ENCODE measurements around the gene MS4A6A. TPM values are rescaled to one million over a fixed set of nuclear protein-coding genes. Genes with fewer than 3 reads are reported as not detected.

MS4A6A gene
- total RNA-seq, 1 donor from 2014 or later: not detected

DNA sequence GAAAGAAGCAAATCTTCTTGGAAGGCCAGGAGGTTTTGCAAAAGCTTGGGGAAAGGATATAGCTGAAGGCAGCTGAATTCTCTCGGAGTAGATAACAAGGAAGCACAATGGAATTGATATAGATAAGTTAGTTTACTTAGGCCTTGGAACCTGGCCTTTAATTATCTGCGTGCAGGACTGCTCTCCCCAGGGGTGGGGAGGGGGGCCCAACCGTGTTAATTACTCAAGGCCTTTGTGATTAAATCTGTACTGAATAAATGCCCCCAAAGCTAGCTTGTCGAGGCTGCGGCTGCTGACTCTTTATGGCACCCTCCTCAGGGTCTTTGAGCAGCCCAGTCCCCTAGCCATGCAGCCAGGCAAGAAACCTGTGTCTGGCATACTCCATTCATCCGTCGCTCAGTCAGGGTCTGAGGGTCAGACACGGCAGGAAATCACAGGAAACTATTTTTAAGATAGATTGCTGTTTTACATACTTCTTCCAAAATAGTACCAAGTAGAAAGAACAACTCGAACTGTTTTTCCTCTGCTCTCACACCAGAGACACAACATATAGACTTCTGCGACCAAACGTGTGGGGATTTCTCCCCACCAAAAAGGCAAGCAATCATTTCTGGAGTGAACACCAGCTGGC, 58.0 kb downstream of the MS4A6A start:
- ATAC-seq (ENCODE audit: low read depth) (no peak), DNase-seq (no peak)
- Mint-ChIP-seq H3K4me3 (peak overlapping the region; percentile 32), H3K27ac (no peak overlapping the region), H3K36me3 (ENCODE audit: low read depth) (no peaks in the 10 kb centered on the region), H3K9me3 (peaks cover 3% of the 10 kb centered on the region), H3K27me3 (no peaks in the 10 kb centered on the region), H3K4me1 (peaks cover 22% of the 10 kb centered on the region)
- TF ChIP-seq, protein P1, sequence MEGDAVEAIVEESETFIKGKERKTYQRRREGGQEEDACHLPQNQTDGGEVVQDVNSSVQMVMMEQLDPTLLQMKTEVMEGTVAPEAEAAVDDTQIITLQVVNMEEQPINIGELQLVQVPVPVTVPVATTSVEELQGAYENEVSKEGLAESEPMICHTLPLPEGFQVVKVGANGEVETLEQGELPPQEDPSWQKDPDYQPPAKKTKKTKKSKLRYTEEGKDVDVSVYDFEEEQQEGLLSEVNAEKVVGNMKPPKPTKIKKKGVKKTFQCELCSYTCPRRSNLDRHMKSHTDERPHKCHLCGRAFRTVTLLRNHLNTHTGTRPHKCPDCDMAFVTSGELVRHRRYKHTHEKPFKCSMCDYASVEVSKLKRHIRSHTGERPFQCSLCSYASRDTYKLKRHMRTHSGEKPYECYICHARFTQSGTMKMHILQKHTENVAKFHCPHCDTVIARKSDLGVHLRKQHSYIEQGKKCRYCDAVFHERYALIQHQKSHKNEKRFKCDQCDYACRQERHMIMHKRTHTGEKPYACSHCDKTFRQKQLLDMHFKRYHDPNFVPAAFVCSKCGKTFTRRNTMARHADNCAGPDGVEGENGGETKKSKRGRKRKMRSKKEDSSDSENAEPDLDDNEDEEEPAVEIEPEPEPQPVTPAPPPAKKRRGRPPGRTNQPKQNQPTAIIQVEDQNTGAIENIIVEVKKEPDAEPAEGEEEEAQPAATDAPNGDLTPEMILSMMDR (IDR thresholded peaks at IDR 0.05): no peak
- POLR2A ChIA-PET: no interaction called here
- CTCF ChIA-PET: interaction anchor here (1.0 kb wide), 1 partner anchor 220 kb away, joined by 3 read pairs; no protein-coding TSS in a partner anchor
- intact Hi-C loops (cut with micrococcal nuclease): no loop called here

Other genes starting within 250 kb of the MS4A6A start
- gene OOSP1, start 244.7 kb downstream of the MS4A6A start, total RNA-seq: not detected in 2 replicates
- gene OOSP4A, start 219.1 kb downstream of the MS4A6A start, total RNA-seq: not detected in 2 replicates
- not detected in 2 replicates for gene OOSP4B, start 165.9 kb downstream of the MS4A6A start, total RNA-seq
- gene OOSP2, start 142.7 kb downstream of the MS4A6A start, total RNA-seq: not detected in 2 replicates
- not detected in 2 replicates for gene MS4A3, start 126.4 kb downstream of the MS4A6A start, total RNA-seq
- gene MS4A2, start 94.4 kb downstream of the MS4A6A start, total RNA-seq: not detected in 2 replicates
- gene MS4A4E, start 60.1 kb upstream of the MS4A6A start, total RNA-seq: not detected in 2 replicates
- gene MS4A4A, start 97.6 kb upstream of the MS4A6A start, total RNA-seq: 0.20 and 1.4 TPM in 2 replicates
- gene MS4A6E, start 144.2 kb upstream of the MS4A6A start, total RNA-seq: not detected in 2 replicates
- 43.1 and 51.1 TPM in 2 replicates for gene MS4A7, start 195.4 kb upstream of the MS4A6A start, total RNA-seq
- 4.6 and 4.9 TPM in 2 replicates for gene MS4A14, start 213.4 kb upstream of the MS4A6A start, total RNA-seq
- gene MS4A5, start 246.5 kb upstream of the MS4A6A start, total RNA-seq: not detected in 2 replicates